GM12873 (cell line): ENCODE measurements around the gene CWC22.

Experiments used
- CTCF ChIP-seq: IDR thresholded peaks from 2 replicates; pipeline ENCODE4 v1.5.1; 2012; ENCODE audit warnings: low read depth, mild to moderate bottlenecking, moderate library complexity, low read length, control low read depth; ENCODE audit not compliant: insufficient read depth; ENCODE audit errors: missing control alignments

Gene CWC22

DNA sequence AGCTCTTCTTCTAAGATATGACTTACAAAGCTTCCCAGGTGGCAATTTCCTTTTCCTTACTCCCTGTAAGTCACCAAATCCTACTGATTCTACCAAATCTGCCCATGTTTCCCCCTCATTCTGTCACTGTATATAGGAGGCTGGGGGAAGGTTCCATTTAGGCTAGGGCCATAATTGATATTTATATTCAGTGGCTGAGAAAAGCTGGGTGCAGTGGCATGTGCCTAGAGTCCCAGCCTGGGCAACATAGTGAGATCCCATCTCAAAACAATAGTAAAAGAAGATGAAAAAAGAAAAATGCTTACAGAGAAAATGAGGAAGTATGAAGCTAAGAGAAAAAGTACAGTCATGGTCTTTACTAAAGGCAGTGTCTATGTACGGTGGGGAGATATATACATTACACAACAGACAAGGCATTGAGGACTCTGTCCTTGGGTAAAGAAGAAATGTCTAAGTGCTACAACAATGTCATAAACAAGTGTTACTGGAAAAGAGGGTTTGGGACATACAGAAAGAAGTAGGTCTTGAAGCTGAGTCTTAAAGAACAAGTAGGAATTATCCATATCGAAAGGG lies 4.8 kb downstream of the CWC22 start:
- TF ChIP-seq CTCF = no peak

- TF ChIP-seq CTCF = no peak
These were observed 5.4 kb downstream of the CWC22 start for GRCh38 chr2:180001726-180002125.

GRCh38 chr2:180000434-180000833 lies 6.7 kb downstream of the CWC22 start:
- no peak for TF ChIP-seq CTCF

DNA sequence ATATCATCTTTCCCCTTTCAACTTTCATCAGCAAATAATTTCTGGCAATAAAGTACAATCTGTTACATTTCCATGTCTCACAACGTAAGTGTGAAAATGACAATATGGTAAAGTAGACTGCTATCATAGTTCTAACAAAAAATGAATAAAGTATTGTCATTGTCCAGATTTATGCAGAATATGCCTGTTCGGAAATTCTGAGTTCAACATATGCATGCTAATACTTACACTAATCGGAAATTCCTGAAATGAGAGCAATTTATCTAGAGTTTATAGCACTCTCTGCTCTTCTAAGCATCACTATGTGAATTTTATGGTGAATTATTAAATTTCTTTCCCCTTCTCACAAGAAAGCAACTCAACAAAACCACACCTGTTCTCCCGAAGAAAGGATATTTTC lies 8.1 kb downstream of the CWC22 start:
- no peak for TF ChIP-seq CTCF

DNA sequence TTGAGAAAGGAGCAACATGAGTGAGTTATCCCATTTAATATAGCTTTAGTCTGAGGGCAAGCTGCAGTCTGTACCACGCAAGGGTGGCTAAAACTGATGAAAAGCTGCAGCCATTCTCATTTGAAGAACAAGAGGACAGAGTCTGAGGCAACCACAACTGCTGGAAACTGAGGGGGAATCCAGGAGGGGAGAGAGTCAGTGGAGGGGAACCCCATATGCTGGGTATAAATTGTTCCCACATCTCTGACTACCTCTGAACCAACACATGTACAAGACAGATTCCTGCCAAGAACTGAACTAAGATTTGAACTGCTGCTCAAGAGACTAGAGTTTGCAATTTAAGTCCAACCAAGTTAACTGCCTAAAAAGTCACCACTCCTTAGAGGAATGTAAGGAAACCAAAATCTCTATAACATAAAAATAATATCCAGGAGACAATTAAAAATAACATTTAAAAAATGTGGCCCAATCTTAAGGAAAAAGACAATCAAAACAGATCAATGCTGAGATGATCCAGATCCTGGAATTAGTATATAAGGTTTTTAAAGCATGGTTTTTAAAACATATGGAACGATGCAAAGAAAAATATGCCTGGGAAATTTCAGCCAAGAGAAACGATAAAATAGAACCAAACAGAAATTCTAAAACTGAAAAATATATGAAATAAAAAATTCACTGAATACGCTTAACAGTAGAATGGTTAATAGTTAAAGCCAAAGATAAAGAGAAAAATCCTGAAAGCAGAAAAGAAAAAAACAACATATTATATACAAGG lies 11.2 kb downstream of the CWC22 start:
- TF ChIP-seq CTCF = no peak

- peak; percentile 28 for TF ChIP-seq CTCF
These were observed 15.8 kb downstream of the CWC22 start for GRCh38 chr2:179991344-179991743.

GRCh38 chr2:179990676-179991317 lies 16.3 kb downstream of the CWC22 start:
- TF ChIP-seq CTCF = no peak
